HG03060 (cell line): Measurements from ENCODE around the gene GUCY1B1.

ENCODE experiments used
- ATAC-seq: cut with Tn5 transposase; IDR thresholded peaks from one replicate; pipeline ENCODE4 v1.9.1; 2021; ENCODE audit warnings: low read depth, moderate number of reproducible peaks; ENCODE audit not compliant: unreplicated experiment

Gene GUCY1B1

DNA sequence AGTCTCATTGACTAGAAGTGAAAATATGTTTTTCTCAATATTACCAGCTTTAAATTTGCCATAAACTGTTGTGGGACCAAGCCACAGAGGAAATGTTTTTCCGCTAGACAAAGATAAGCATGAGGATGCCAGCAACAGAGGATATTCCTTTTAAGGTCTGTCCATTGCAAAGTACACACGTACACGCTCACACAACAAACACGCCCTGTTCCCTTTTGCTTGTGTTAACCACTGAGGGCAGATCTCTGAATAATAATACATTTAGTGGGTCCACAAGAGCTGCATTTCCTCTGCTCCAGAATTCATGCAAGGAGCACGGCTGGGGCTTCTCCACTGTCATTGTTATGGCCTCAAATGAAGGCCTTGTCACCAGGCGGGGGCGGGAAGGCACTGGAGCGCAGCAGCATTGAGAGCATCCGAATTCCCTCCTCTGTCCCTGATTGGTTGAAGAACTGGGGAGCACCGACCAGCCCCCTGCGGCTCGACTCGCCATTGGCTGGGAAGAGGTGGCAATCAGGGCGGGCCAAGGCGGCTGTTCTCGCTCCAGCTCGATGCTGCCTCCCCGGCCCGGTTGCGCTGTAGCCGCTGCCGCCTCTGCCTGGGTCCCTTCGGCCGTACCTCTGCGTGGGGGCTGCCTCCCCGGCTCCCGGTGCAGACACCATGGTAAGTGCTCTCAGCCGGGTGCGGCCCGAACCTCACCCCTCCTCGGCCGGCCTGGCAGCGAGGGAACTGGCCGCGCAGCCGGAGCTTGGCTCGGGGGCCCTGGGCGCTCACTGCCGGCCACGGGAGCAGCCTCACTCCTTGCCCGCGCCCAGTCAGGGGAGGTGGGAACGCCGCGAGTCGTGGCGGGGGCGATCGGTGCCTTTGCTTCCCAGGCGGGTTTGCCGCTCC, at the start of gene GUCY1B1:
Gene GUCY1B1 (plus strand): TSS at position 541 of the 891 bp plus-strand sequence. CDS start 120 bp downstream, at position 661.
- ATAC-seq, result peak; percentile 96

DNA sequence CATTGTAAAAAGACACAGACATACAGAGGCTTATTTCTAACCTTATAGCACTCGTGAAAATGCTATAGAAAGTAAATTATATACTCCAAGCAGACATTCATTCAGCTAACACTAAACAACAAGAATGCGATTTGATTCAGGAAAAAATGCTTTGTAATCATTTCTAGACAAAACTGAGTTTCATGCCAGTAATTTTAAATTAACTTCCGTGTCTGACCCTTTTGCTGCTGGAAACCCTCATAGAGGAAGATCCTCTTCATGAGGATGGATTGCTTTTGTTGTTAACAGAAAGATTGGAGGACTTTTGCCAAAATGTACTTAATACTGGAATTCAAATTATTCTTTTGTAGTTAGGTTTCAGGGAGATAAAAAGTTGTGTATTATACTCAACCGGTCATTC, 48.9 kb upstream of the GUCY1B1 start:
- no peak for ATAC-seq

- ATAC-seq, result no peak
Measured at GRCh38 chr4:155711556-155711955, 47.3 kb upstream of the GUCY1B1 start.

DNA sequence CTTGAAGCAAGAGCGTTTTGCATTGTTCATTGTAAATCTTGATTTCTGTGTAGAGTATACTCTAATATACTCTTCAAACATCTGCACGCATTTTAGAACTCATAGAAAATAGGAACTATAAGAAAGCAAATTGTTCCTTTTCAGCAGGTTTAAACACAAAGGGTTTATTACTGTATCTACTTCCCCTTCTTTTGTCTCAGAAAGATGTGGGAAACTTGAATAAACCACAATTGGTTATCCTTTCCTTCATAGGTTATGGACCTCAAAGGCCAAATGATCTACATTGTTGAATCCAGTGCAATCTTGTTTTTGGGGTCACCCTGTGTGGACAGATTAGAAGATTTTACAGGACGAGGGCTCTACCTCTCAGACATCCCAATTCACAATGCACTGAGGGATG, 46.0 kb upstream of the GUCY1B1 start:
- no peak for ATAC-seq

DNA sequence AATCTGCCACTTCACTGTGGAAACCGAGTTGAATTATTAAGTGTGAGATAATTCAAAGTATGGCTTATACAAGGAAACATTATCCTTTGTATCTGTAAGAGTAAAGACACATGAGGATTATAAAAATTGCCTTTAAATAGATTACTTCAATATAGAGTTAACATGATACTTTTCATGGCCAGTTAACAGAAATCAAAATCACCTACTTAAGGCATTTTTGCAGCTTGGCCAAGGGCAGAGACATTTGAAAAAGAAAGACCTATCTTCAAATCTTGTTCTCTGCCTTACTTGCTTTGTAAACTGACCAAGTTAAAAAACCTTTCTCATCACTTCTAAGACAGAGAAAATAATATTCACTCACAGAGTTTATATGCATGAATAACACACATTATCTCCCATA, 44.9 kb upstream of the GUCY1B1 start:
- ATAC-seq, result no peak

GRCh38 chr4:155722336-155722735, 36.5 kb upstream of the GUCY1B1 start:
- ATAC-seq, result no peak

GRCh38 chr4:155722816-155723499, 35.9 kb upstream of the GUCY1B1 start:
- no peak for ATAC-seq

- ATAC-seq, result no peak
Measured at GRCh38 chr4:155724731-155725130, 34.1 kb upstream of the GUCY1B1 start.

GRCh38 chr4:155734065-155734464, 24.8 kb upstream of the GUCY1B1 start:
- ATAC-seq, result no peak

- ATAC-seq, result no peak
Measured at GRCh38 chr4:155734951-155735350, 23.9 kb upstream of the GUCY1B1 start.

DNA sequence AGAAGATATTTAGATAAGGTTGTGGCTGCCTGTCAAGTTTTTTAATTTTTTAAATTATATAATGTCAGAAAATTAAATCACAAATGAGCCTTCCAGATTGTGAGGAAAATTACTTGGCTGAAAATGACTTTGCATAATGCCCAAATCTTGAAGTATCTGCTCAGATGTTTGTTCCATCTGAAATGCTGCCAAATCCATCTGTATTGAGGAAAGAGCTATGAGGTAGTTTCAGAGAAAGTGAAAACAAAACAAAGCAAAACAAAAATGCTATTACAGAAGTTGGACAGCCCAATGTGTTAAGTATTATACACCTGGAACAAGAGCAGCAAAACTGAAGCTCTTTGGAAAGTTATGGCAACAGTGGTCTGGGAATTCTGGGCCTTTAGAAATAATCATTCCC, 23.3 kb upstream of the GUCY1B1 start:
- no peak for ATAC-seq

- ATAC-seq, result no peak
Measured at GRCh38 chr4:155738548-155738947, 20.3 kb upstream of the GUCY1B1 start.

- no peak for ATAC-seq
Measured at GRCh38 chr4:155741546-155741945, 17.3 kb upstream of the GUCY1B1 start.

- ATAC-seq, result no peak
Measured at GRCh38 chr4:155742310-155743015, 16.4 kb upstream of the GUCY1B1 start.

DNA sequence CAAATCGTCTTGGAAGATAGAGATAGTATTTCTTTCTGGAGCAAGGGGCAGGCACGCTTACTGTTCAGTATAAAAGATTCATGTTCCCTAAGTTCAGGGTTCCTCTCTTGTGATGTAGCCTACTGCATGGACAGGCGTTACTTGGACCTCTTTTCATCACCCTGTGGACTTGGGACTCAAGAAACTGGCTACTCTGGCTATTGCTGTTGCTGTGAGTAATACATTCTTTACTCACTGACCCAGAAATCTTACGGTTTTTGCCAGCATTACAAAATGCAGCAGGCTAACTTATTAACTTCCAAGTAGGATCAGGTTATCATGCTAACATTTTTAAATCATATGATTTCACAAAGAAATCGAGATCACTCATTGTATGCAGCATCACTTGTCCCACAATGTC, 12.8 kb upstream of the GUCY1B1 start:
- ATAC-seq, result no peak

DNA sequence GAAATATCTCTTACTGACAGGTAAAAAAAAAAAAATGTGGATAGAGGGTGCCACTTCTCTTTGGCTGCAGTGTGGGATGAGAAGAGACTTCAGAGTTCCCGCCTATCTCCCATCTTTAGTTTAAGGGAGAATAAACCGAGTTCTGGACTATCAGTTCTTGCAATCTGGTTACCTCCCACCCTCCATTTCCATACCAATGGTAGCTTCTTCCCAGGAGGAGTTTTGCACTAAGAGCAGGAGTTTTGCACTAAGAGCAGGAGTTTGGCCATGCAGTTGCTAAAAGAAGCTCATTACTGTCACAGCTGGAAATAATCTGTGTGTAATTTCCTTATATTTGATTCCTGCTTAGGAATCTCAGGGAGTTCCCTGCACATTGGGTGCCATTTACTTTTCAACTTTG, 10.8 kb upstream of the GUCY1B1 start:
- ATAC-seq, result no peak

GRCh38 chr4:155749041-155749440, 9.8 kb upstream of the GUCY1B1 start:
- no peak for ATAC-seq

- ATAC-seq, result no peak
Measured at GRCh38 chr4:155751569-155751968, 7.3 kb upstream of the GUCY1B1 start.

- ATAC-seq, result no peak
Measured at GRCh38 chr4:155757745-155758265, 1.0 kb upstream of the GUCY1B1 start.

DNA sequence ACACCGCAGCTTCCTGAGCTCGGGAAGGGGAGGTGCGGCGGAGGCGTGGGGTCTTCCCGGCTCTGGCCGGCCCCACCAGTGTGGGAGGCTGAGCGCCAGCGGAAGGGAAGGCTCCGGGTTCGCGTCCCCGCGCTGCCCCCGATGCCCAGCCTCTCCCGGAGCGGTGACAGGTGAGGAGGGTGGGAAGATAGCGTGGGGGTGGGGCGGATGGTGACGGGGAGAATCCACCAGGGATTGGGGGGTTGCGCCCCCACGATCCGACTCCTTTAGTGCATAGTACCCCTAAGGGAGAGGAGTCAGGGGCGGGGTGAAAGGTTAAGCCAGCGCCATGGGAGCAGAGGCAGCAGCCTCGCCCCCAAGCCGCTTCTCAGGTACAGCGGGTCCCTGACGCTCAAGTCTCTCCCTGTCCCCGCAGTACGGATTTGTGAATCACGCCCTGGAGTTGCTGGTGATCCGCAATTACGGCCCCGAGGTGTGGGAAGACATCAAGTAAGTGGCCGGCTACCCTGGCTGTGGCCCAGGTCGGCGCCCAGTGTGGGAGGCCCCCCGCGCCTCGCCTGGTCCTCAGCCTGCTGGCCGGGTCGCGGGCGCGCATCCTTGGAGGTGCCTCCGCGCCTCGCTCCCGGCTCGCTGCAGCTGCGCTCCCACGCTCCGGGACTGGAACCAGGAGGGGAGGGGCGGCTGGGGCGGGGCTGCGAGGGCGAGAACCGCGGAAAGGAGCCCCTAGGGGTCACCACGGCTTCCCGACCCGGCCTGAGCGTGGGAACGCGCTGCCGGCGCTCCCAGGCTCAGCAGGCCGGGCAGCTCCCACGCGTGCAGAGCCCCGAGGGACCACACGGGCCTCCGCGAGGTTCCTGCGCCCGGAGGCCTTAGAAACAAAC, 791 bp downstream of the GUCY1B1 start:
- ATAC-seq, result peak; percentile 13
